Endodermal cell (in vitro differentiated cells): ENCODE results near the gene ADAMTS10. TPM values are rescaled to one million over a fixed set of nuclear protein-coding genes. Genes with fewer than 3 reads are reported as not detected.

Source experiments
- DNase-seq: peaks from one replicate; pipeline ENCODE4 v3.0.0-alpha.2; 2017
- H3K27ac ChIP-seq: 2 replicates; pipeline ENCODE4 v1.5.1; 2013; ENCODE audit warnings: mild to moderate bottlenecking, low read depth, low read length, moderate library complexity
- H3K27me3 ChIP-seq: 2 replicates; pipeline ENCODE4 v1.6.1; 2013; ENCODE audit warnings: mild to moderate bottlenecking, low read length, moderate library complexity; ENCODE audit not compliant: insufficient read depth, control insufficient read depth, poor library complexity, severe bottlenecking
- H3K36me3 ChIP-seq: 2 replicates; pipeline ENCODE4 v1.7.0; 2013; ENCODE audit warnings: mild to moderate bottlenecking, low read length, moderate library complexity; ENCODE audit not compliant: control insufficient read depth, insufficient read depth
- H3K4me1 ChIP-seq: one replicate; pipeline ENCODE4 v1.7.0; 2013; ENCODE audit warnings: low read length; ENCODE audit not compliant: control insufficient read depth, insufficient read depth
- H3K4me3 ChIP-seq: 2 replicates; pipeline ENCODE4 v1.5.1; 2013; ENCODE audit warnings: mild to moderate bottlenecking, low read length, moderate library complexity
- H3K9ac ChIP-seq: 2 replicates; pipeline ENCODE4 v1.6.1; 2013; ENCODE audit warnings: mild to moderate bottlenecking, low read length, moderate library complexity; ENCODE audit not compliant: poor library complexity, severe bottlenecking; ENCODE audit errors: extremely low read depth
- H3K9me3 ChIP-seq: 2 replicates; pipeline ENCODE4 v1.6.1; 2013; ENCODE audit warnings: mild to moderate bottlenecking, low read length, moderate library complexity; ENCODE audit not compliant: control insufficient read depth
- H3K27ac Mint-ChIP-seq: 2 replicates; pipeline ENCODE4 v1.8.0; 2020; ENCODE audit warnings: mixed read lengths
- H3K27me3 Mint-ChIP-seq: 2 replicates; pipeline ENCODE4 v1.8.0; 2021; ENCODE audit warnings: mild to moderate bottlenecking, mixed read lengths; ENCODE audit not compliant: insufficient read depth
- H3K36me3 Mint-ChIP-seq: 2 replicates; pipeline ENCODE4 v1.8.0; 2020; ENCODE audit warnings: low read depth, mixed read lengths
- H3K4me1 Mint-ChIP-seq: 2 replicates; pipeline ENCODE4 v1.8.0; 2020; ENCODE audit warnings: mixed read lengths
- H3K4me3 Mint-ChIP-seq: 2 replicates; pipeline ENCODE4 v1.8.0; 2020; ENCODE audit warnings: mild to moderate bottlenecking, moderate library complexity, mixed read lengths
- H3K9me3 Mint-ChIP-seq: 2 replicates; pipeline ENCODE4 v1.8.0; 2020; ENCODE audit warnings: mild to moderate bottlenecking, mixed read lengths
- CTCF ChIP-seq: fragments of 200-600 bp; sonication (generic); conservative IDR thresholded peaks from 2 replicates; pipeline ENCODE4 v1.5.0; 2021; ENCODE audit warnings: antibody characterized with exemption, mild to moderate bottlenecking
- WGBS, 2 experiments: methylation state at CpG; one replicate each; pipeline versions ENCODE4 v1.1.5 to v1.1.7; 2013; ENCODE audit warnings: missing lambda C conversion rate in 2 of 2, mixed read lengths in 1 of 2; ENCODE audit not compliant: insufficient coverage in 1 of 2, insufficient read length in 1 of 2; 5-methylcytosine and 5-hydroxymethylcytosine counted together
- total RNA-seq, 2 donors: library from RNA; stranded (reverse); fragmentation: NEBNext Ultra II Directional in 1 of 2; extraction: Animal tissue kit (Norgen Biotek cat#: 25700) in 1 of 2; gene quantifications; 2 replicates in 1 of 2; 3 replicates in 1 of 2; pipeline ENCODE4 v1.2.1, GENCODE V29; 2021

Gene ADAMTS10
- total RNA-seq, 2 donors from 2014 or later = 19.3 to 35.9 TPM

- no peak overlapping the region for H3K4me3 Mint-ChIP-seq
- Histone ChIP-seq H3K36me3 (no peaks in the 10 kb centered on the region), H3K9ac (no peak overlapping the region), H3K9me3 (no peaks in the 10 kb centered on the region), H3K27me3 (no peaks in the 10 kb centered on the region), H3K27ac (no peak overlapping the region), H3K4me3 (no peak overlapping the region), H3K4me1 (no peaks in the 10 kb centered on the region)
- DNase-seq = no peak
- TF ChIP-seq CTCF = no peak
- 77 to 86% methylated on average over 10 to 12 of the region's 12 CpGs for WGBS, 2 experiments
- peaks cover 25% of the 10 kb centered on the region for H3K27me3 Mint-ChIP-seq
- no peaks in the 10 kb centered on the region for H3K9me3 Mint-ChIP-seq
- H3K36me3 Mint-ChIP-seq = no peaks in the 10 kb centered on the region
- H3K27ac Mint-ChIP-seq = no peak overlapping the region
- H3K4me1 Mint-ChIP-seq = no peaks in the 10 kb centered on the region
Measured at GRCh38 chr19:8655340-8655709, 44.8 kb upstream of the ADAMTS10 start.

GRCh38 chr19:8654591-8655339 lies 44.2 kb upstream of the ADAMTS10 start:
- Histone ChIP-seq H3K27ac (no peak overlapping the region), H3K27me3 (no peaks in the 10 kb centered on the region), H3K4me3 (no peak overlapping the region), H3K4me1 (no peaks in the 10 kb centered on the region), H3K9ac (no peak overlapping the region), H3K9me3 (no peaks in the 10 kb centered on the region), H3K36me3 (no peaks in the 10 kb centered on the region)
- H3K4me3 Mint-ChIP-seq = no peak overlapping the region
- DNase-seq = peak; percentile 90
- peak; percentile 100 for TF ChIP-seq CTCF
- 1 to 14% methylated on average over 8 to 14 of the region's 15 CpGs for WGBS, 2 experiments
- no peaks in the 10 kb centered on the region for H3K4me1 Mint-ChIP-seq
- no peaks in the 10 kb centered on the region for H3K36me3 Mint-ChIP-seq
- no peak overlapping the region for H3K27ac Mint-ChIP-seq
- H3K9me3 Mint-ChIP-seq = no peaks in the 10 kb centered on the region
- peaks cover 25% of the 10 kb centered on the region for H3K27me3 Mint-ChIP-seq

GRCh38 chr19:8648240-8648639 lies 37.7 kb upstream of the ADAMTS10 start:
- Mint-ChIP-seq H3K27ac (no peak overlapping the region), H3K4me1 (no peaks in the 10 kb centered on the region), H3K9me3 (no peaks in the 10 kb centered on the region), H3K4me3 (no peak overlapping the region), H3K27me3 (peaks cover 16% of the 10 kb centered on the region), H3K36me3 (no peaks in the 10 kb centered on the region)
- Histone ChIP-seq H3K4me1 (no peaks in the 10 kb centered on the region), H3K27ac (no peak overlapping the region), H3K9ac (no peak overlapping the region), H3K4me3 (no peak overlapping the region), H3K27me3 (no peaks in the 10 kb centered on the region), H3K36me3 (no peaks in the 10 kb centered on the region), H3K9me3 (no peaks in the 10 kb centered on the region)
- TF ChIP-seq CTCF = no peak
- DNase-seq = no peak
- WGBS, 2 experiments = 92 to 93% methylated on average over 5 of the region's 6 CpGs
